ENCODE data around the gene SEPSECS.

- TF ChIP-seq, protein P1, sequence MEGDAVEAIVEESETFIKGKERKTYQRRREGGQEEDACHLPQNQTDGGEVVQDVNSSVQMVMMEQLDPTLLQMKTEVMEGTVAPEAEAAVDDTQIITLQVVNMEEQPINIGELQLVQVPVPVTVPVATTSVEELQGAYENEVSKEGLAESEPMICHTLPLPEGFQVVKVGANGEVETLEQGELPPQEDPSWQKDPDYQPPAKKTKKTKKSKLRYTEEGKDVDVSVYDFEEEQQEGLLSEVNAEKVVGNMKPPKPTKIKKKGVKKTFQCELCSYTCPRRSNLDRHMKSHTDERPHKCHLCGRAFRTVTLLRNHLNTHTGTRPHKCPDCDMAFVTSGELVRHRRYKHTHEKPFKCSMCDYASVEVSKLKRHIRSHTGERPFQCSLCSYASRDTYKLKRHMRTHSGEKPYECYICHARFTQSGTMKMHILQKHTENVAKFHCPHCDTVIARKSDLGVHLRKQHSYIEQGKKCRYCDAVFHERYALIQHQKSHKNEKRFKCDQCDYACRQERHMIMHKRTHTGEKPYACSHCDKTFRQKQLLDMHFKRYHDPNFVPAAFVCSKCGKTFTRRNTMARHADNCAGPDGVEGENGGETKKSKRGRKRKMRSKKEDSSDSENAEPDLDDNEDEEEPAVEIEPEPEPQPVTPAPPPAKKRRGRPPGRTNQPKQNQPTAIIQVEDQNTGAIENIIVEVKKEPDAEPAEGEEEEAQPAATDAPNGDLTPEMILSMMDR (IDR thresholded peaks at IDR 0.05 in 4 of 5, conservative IDR thresholded peaks at IDR 0.05 in 1 of 5): no peak
- no peak for TF ChIP-seq POLR2A (IDR thresholded peaks at IDR 0.05)
Measured at GRCh38 chr4:25177147-25177546, 16.9 kb upstream of the SEPSECS start.
